ENCODE results near the gene AGRN.
"Not testable (repeated sequence)": the region's sequence is repeated elsewhere in the genome, so short reads cannot be mapped to it uniquely, and the experiment has no call there.

Gene AGRN

GRCh38 chr1:1021920-1022259 lies 2.0 kb downstream of the AGRN start:
- no peak for DNase-seq

GRCh38 chr1:1022302-1023009 lies 2.5 kb downstream of the AGRN start:
- DNase-seq: no peak

- no peak for DNase-seq
Measured at GRCh38 chr1:1023700-1024099, 3.8 kb downstream of the AGRN start.

- DNase-seq: no peak
Measured at GRCh38 chr1:1024149-1024770, 4.3 kb downstream of the AGRN start.

GRCh38 chr1:1024771-1025699 lies 5.1 kb downstream of the AGRN start:
- DNase-seq: no peak

GRCh38 chr1:1025730-1026129 lies 5.8 kb downstream of the AGRN start:
- DNase-seq: no peak

GRCh38 chr1:1026599-1027413 lies 6.9 kb downstream of the AGRN start:
- DNase-seq: no peak

- no peak for DNase-seq
Measured at GRCh38 chr1:1027791-1028190, 7.9 kb downstream of the AGRN start.

- not testable (repeated sequence) for DNase-seq
Measured at GRCh38 chr1:1030867-1031658, 11.1 kb downstream of the AGRN start.

- no peak for DNase-seq
Measured at GRCh38 chr1:1031659-1032235, 11.8 kb downstream of the AGRN start.

GRCh38 chr1:1032424-1032823 lies 12.5 kb downstream of the AGRN start:
- DNase-seq: no peak

- DNase-seq: peak; percentile 47 to 60
Measured at GRCh38 chr1:1033009-1033587, 13.2 kb downstream of the AGRN start.

GRCh38 chr1:1033731-1034438 lies 14.0 kb downstream of the AGRN start:
- DNase-seq: no peak

- no peak for DNase-seq
Measured at GRCh38 chr1:1034439-1034781, 14.5 kb downstream of the AGRN start.

GRCh38 chr1:1035291-1035943 lies 15.5 kb downstream of the AGRN start:
- no peak for DNase-seq

- no peak for DNase-seq
Measured at GRCh38 chr1:1037366-1038327, 17.7 kb downstream of the AGRN start.

GRCh38 chr1:1038694-1039093 lies 18.8 kb downstream of the AGRN start:
- DNase-seq: peak; percentile 60 to 74

- peak; percentile 46 to 56 for DNase-seq
Measured at GRCh38 chr1:1039145-1039910, 19.4 kb downstream of the AGRN start.

Measured in AML-193 (cell line).